Ovary (tissue), 9 donors: ENCODE data around the gene CROCC. TPM values are rescaled to one million over a fixed set of nuclear protein-coding genes. Genes with fewer than 3 reads are reported as not detected.

Experiments
- DNase-seq, 5 donors: peaks; one replicate each; pipeline ENCODE4 v3.0.0-alpha.2; 2019 to 2020
- H3K27ac ChIP-seq, 2 donors: fragments of 200-600 bp; one replicate each; pipeline versions ENCODE4 v1.5.1 to v1.8.0; 2019 to 2022
- H3K27me3 ChIP-seq: fragments of 200-600 bp; one replicate; pipeline ENCODE4 v1.8.0; 2022
- H3K36me3 ChIP-seq: fragments of 200-600 bp; sonication (generic); one replicate; pipeline ENCODE4 v1.5.1; 2019
- H3K4me1 ChIP-seq: one replicate; pipeline ENCODE4 v1.8.1; 2013; ENCODE audit warnings: mild to moderate bottlenecking, moderate library complexity; ENCODE audit not compliant: insufficient read depth
- H3K4me3 ChIP-seq: fragments of 200-600 bp; sonication (generic); one replicate; pipeline ENCODE4 v1.5.1; 2017
- H3K9me3 ChIP-seq, 2 donors: fragments of 200-600 bp in 1 of 2; sonication (generic) in 1 of 2; one replicate each; pipeline versions ENCODE4 v1.5.1 to v1.8.1; 2013 to 2019; ENCODE audit warnings: mild to moderate bottlenecking in 1 of 2, moderate library complexity in 1 of 2
- EP300 ChIP-seq: sonication (generic); formaldehyde crosslinking; IDR thresholded peaks from one replicate; pipeline ENCODE4 v1.6.1; 2017; ENCODE audit warnings: antibody characterized with exemption
- POLR2A ChIP-seq: fragments of 450-650 bp; IDR thresholded peaks from one replicate; pipeline ENCODE4 v1.6.1; 2017; ENCODE audit warnings: antibody characterized with exemption, mild to moderate bottlenecking, moderate library complexity
- WGBS, 3 donors: extraction: QIAGEN DNeasy Blood & Tissue Kit in 1 of 3; methylation state at CpG; one replicate each; pipeline versions ENCODE4 v1.1.5 to v1.1.7; 2013 to 2017; 5-methylcytosine and 5-hydroxymethylcytosine counted together
- intact Hi-C, 4 donors: fragments of 100-400 bp; cut with DNase I; formaldehyde crosslinking; loops; one replicate each; pipeline versions ENCODE4 v1.11.0 to v1.15.1; 2022 to 2023
- polyA plus RNA-seq, 2 donors: library from polyadenylated mRNA; stranded (reverse); fragments of 200-250 nt in 1 of 2; fragments of 350-450 nt in 1 of 2; fragmentation: Illumina TruSeq in 1 of 2; extraction: RNeasy Lipid Tissue Mini Kit (QIAGEN cat#74804) in 1 of 2; gene quantifications; one replicate each; pipeline ENCODE4 v1.2.3, GENCODE V29; 2013 to 2014
- total RNA-seq, 7 donors: library from RNA; depleted of rRNA in 2 of 7; stranded (reverse); fragments of >200 nt in 2 of 7; fragmentation: NEBNext Ultra II Directional in 3 of 7; extraction: Animal tissue kit (Norgen Biotek cat#: 25700) in 3 of 7; gene quantifications; one replicate each; pipeline versions ENCODE4 v1.1.0 to v1.2.4, GENCODE V29; 2016 to 2023
- TF ChIP-seq, protein P1 (sequence below), 3 donors: fragments of 450-650 bp in 2 of 3; fragments of 200-600 bp in 1 of 3; IDR thresholded peaks; one replicate each; pipeline versions ENCODE4 v1.5.1 to v1.8.0; 2016 to 2022; ENCODE audit warnings: antibody characterized with exemption in 3 of 3, mild to moderate bottlenecking in 1 of 3
- donor health status: DM: no; HTN: no; CAD: no; lungs with moderate emphysema.
- donor health status: DM: no; HTN: no; CAD: no.
- donor health status: Bipolar disorder and iron deficiency.
- donor health status: DM: yes; HTN: yes; CAD: no.
- donor health status: DM: no; HTN: no; CAD: no.
- donor health status: DM: yes; HTN: yes; CAD: no.

CROCC gene
- total and polyA plus RNA-seq, 9 donors: 1.7 to 49.1 (median 33.6) TPM

DNA sequence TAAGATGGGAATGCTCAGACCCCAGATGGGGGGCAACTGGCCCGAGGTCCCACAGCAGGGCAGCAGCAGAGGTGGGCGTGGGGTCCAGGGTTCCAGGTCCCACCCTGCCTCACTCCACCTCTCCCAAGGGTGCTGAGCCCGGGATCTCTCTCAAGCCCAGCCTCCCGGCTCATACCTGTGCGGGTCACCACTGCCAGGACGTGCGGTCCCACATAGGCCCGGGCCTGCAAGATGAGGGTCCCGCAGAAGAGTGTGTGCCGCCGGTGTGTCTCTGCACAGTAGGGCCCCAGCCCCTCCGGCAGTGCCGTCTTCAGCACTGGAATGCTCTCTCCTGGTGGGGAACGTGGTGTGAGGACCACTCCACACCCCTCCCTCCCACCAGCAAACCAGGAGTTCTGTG lies 75.1 kb downstream of the CROCC start:
- no peak overlapping the region for H3K27ac ChIP-seq
- TF ChIP-seq, protein P1, sequence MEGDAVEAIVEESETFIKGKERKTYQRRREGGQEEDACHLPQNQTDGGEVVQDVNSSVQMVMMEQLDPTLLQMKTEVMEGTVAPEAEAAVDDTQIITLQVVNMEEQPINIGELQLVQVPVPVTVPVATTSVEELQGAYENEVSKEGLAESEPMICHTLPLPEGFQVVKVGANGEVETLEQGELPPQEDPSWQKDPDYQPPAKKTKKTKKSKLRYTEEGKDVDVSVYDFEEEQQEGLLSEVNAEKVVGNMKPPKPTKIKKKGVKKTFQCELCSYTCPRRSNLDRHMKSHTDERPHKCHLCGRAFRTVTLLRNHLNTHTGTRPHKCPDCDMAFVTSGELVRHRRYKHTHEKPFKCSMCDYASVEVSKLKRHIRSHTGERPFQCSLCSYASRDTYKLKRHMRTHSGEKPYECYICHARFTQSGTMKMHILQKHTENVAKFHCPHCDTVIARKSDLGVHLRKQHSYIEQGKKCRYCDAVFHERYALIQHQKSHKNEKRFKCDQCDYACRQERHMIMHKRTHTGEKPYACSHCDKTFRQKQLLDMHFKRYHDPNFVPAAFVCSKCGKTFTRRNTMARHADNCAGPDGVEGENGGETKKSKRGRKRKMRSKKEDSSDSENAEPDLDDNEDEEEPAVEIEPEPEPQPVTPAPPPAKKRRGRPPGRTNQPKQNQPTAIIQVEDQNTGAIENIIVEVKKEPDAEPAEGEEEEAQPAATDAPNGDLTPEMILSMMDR (IDR thresholded peaks at IDR 0.05): no peak
- no peak for TF ChIP-seq EP300
- no peak for TF ChIP-seq POLR2A
- H3K4me3 ChIP-seq: no peak overlapping the region
- WGBS, 3 donors: 82 to 95% (median 94%) methylated on average over 12 to 14 of the region's 14 CpGs
- no peak for DNase-seq
- H3K27me3 ChIP-seq: no peaks in the 10 kb centered on the region
- intact Hi-C loops: loop anchor here in 1 of 4 donors (10.0 kb wide), 1 partner anchor 48 kb away; no protein-coding TSS in a partner anchor
- H3K4me1 ChIP-seq: no peaks in the 10 kb centered on the region
- no peaks in the 10 kb centered on the region for H3K9me3 ChIP-seq
- no peaks in the 10 kb centered on the region for H3K36me3 ChIP-seq

DNA sequence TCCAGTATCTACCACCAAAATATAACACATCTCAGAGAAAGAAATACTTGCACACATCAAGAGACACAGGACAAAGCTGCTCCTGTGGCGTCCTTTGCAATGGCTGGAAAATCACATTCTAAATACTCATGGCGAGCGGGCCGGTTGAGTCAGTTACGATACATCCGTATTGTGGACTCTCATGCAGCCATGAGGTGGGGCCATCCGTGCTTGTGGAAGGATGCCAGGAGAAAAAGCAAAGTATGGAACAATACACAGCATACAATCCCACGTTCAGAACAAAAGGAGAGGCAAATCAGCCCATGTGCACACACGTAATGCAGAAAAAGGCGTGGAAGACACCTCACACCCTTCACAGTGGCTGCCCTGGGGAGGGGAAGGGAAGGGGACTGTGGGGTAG lies 76.9 kb downstream of the CROCC start:
- H3K4me3 ChIP-seq: no peak overlapping the region
- H3K27me3 ChIP-seq: no peaks in the 10 kb centered on the region
- WGBS, 3 donors: 78 to 82% (median 80%) methylated on average over 10 of the region's 10 CpGs
- intact Hi-C loops: loop anchor here in 1 of 4 donors (10.0 kb wide), 1 partner anchor 46 kb away; no protein-coding TSS in a partner anchor
- H3K4me1 ChIP-seq: no peaks in the 10 kb centered on the region
- H3K9me3 ChIP-seq: no peaks in the 10 kb centered on the region
- no peak overlapping the region for H3K27ac ChIP-seq
- no peaks in the 10 kb centered on the region for H3K36me3 ChIP-seq
- no peak for DNase-seq
- TF ChIP-seq, protein P1 (IDR thresholded peaks at IDR 0.05): no peak
- TF ChIP-seq POLR2A (no peak), EP300 (no peak)

DNA sequence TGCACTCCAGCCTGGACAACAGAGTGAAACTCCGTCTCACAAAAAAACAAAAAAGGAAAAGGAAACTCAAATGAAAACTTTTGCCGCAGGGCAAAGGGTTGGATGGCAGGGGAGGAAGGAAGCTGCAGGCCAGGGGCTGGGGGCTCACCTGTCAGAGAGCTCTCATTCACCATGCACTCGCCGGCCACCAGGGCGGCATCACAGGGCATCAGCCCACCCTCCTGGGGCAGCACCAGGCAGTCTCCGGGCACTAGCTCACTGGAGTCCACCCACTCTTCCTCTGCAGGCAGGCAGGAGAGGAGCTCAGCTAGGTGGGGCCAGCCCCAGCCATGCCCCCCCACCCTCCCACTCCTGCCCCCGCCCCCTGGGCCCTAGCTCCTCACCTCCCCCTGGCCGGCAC lies 78.1 kb downstream of the CROCC start:
- Histone ChIP-seq H3K4me1 (no peaks in the 10 kb centered on the region), H3K27ac (no peak overlapping the region), H3K4me3 (no peak overlapping the region), H3K36me3 (no peaks in the 10 kb centered on the region), H3K27me3 (no peaks in the 10 kb centered on the region), H3K9me3 (no peaks in the 10 kb centered on the region)
- DNase-seq: no peak
- intact Hi-C loops: loop anchor here in 1 of 4 donors (10.0 kb wide), 1 partner anchor 45 kb away; no protein-coding TSS in a partner anchor
- TF ChIP-seq POLR2A (no peak), EP300 (no peak)
- TF ChIP-seq, protein P1 (IDR thresholded peaks at IDR 0.05): no peak
- 88 to 93% (median 92%) methylated on average over 8 of the region's 8 CpGs for WGBS, 3 donors

DNA sequence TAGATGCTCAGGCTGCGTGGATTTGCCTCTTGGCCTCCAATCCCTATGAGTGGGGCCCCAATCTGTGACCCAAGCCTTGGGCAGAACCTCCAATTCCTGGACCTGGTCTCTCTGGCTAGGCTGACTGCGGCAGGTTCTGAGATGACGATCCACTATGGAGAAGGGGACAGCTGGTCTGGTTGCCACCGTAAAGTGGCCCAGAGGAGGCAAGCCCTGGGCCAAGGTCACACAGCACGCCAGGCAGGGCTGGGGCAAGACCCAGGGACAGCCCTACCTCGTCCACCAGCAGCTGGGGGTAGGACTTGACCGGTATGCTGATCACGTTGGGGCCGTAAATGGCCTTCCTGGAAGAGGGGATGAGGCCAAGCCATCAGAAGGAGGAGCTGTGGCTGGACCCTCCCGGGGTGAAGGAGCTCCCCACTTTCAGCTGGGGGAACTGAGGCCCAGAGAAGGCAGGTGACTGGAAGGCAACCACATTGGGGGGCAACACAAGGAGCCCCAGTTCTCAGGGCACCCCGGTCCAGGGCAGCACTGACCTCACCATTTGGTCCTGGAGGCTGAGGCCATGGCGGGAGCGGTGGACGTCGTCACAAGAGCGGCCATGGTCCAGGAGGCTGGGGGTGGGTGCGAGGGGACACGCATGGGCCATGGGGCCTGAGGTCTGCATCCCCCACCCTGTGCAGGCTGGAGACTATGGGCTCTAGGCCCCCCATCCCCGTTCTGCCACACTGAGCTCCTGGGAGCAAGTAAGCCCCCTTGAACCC lies 80.2 kb downstream of the CROCC start:
- DNase-seq: no peak
- H3K9me3 ChIP-seq: no peaks in the 10 kb centered on the region
- no peak overlapping the region for H3K4me3 ChIP-seq
- H3K36me3 ChIP-seq: no peaks in the 10 kb centered on the region
- no peaks in the 10 kb centered on the region for H3K4me1 ChIP-seq
- TF ChIP-seq, protein P1 (IDR thresholded peaks at IDR 0.05): no peak
- TF ChIP-seq EP300: no peak
- TF ChIP-seq POLR2A: no peak
- intact Hi-C loops: no loop called here
- H3K27me3 ChIP-seq: no peaks in the 10 kb centered on the region
- 88 to 92% (median 88%) methylated on average over 19 of the region's 19 CpGs for WGBS, 3 donors
- H3K27ac ChIP-seq: no peak overlapping the region
